Left lung (tissue), 10 donors: ENCODE measurements around the gene ZC3H12D. TPM values are rescaled to one million over a fixed set of nuclear protein-coding genes. Genes with fewer than 3 reads are reported as not detected.

Experiments
- ATAC-seq: fragments of 200-7000 bp; cut with Tn5 transposase; one replicate; pipeline ENCODE4 v1.9.1; 2020; ENCODE audit warnings: moderate library complexity
- DNase-seq, 4 donors: peaks; one replicate each; pipeline ENCODE4 v3.0.0-alpha.2; 2013 to 2020
- H3K27ac ChIP-seq, 2 donors: fragments of 200-600 bp; sonication (generic) in 1 of 2; one replicate each; pipeline versions ENCODE4 v1.5.0 to v1.8.0; 2020 to 2021
- H3K27me3 ChIP-seq, 2 donors: fragments of 200-600 bp; sonication (generic) in 1 of 2; one replicate each; pipeline versions ENCODE4 v1.5.0 to v1.8.0; 2020 to 2021
- H3K36me3 ChIP-seq, 2 donors: fragments of 200-600 bp; sonication (generic) in 1 of 2; one replicate each; pipeline versions ENCODE4 v1.5.0 to v1.8.0; 2020 to 2021
- H3K4me1 ChIP-seq, 2 donors: fragments of 200-600 bp; one replicate each; pipeline ENCODE4 v1.8.0; 2021
- H3K4me3 ChIP-seq, 2 donors: fragments of 200-600 bp; sonication (generic) in 1 of 2; one replicate each; pipeline versions ENCODE4 v1.5.0 to v1.8.0; 2020 to 2021; ENCODE audit warnings: mild to moderate bottlenecking in 1 of 2
- H3K9me3 ChIP-seq, 2 donors: fragments of 200-600 bp; sonication (generic) in 1 of 2; one replicate each; pipeline versions ENCODE4 v1.5.0 to v1.8.0; 2020 to 2021
- CTCF ChIP-seq, 2 donors: fragments of 200-600 bp; sonication (generic) in 1 of 2; IDR thresholded peaks; one replicate each; pipeline versions ENCODE4 v1.5.0 to v1.8.0; 2021; ENCODE audit warnings: antibody characterized with exemption in 2 of 2
- intact Hi-C, 2 donors: fragments of 100-400 bp; cut with DNase I; formaldehyde crosslinking; loops; one replicate each; pipeline versions ENCODE4 v1.11.2 to v1.14.2; 2022
- polyA plus RNA-seq, 6 donors: library from polyadenylated mRNA; unstranded; fragments of 120-200 nt; gene quantifications; one replicate each; pipeline ENCODE4 v1.2.1, GENCODE V29; 2013; ENCODE audit not compliant: insufficient read length in 6 of 6
- total RNA-seq, 2 donors: library from RNA; stranded (reverse); fragmentation: NEBNext Ultra II Directional; extraction: Animal tissue kit (Norgen Biotek cat#: 25700); gene quantifications; one replicate each; pipeline ENCODE4 v1.2.1, GENCODE V29; 2021
- donor health status: DM: no; HTN: yes; CAD: no.
- donor health status: DM: no; HTN: no; CAD: no.

ZC3H12D gene
- total and polyA plus RNA-seq, 8 donors = 0.45 to 4.1 (median 0.85) TPM

DNA sequence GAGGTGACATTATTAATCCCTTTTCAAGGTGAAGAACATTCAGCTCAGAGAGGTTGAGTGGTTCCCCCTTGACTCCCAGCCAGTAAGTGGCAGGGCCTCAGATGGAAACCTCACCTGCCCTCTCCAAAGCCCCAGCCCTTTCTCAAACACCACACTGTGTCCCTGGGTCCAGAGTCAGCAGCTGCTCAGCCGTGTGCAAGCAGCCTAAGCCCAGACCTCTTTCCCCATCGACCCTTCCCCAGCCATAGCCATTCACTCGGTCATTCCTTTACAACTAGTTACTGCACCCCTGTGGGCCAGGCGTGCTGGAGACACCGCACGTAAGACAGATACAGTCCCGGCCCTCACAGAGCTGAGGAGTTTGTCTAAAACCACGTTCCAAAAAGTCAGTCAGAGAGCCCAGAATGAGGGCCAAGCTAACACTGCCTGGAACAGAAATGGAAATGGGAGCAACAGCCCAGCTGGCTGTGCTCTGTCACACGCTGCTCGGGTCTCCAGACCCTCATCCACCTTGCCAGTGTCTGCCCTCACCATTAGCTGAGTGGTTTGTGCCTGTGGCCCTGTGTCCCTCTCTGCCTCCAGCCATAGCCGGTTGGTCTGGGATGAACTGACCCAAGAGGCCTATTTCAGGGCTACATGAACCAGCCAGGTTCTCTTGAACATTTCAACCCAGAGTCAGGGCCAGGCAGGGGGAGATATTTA is 29.6 kb downstream of the ZC3H12D start:
- ATAC-seq (peak; percentile 41), DNase-seq (peak in 1 of 4 donors; percentile 35)
- intact Hi-C loops = no loop called here
- Histone ChIP-seq H3K27me3 (peaks cover 6 to 20% of the 10 kb centered on the region in 2 donors), H3K27ac (peak overlapping the region; percentile 57 to 72), H3K36me3 (no peaks in the 10 kb centered on the region), H3K4me1 (peaks cover 20 to 38% of the 10 kb centered on the region in 2 donors), H3K4me3 (no peak overlapping the region), H3K9me3 (no peaks in the 10 kb centered on the region)
- no peak for TF ChIP-seq CTCF (IDR thresholded peaks at IDR 0.05)

- intact Hi-C loops = no loop called here
- peak; percentile 87 to 93 (median 91) for DNase-seq
- H3K27me3 ChIP-seq = peaks cover 6 to 22% of the 10 kb centered on the region in 2 donors
- H3K4me3 ChIP-seq = no peak overlapping the region
- no peaks in the 10 kb centered on the region for H3K36me3 ChIP-seq
- peak; percentile 87 for ATAC-seq
- peak overlapping the region; percentile 57 to 72 for H3K27ac ChIP-seq
- peaks cover 20 to 41% of the 10 kb centered on the region in 2 donors for H3K4me1 ChIP-seq
- no peaks in the 10 kb centered on the region for H3K9me3 ChIP-seq
- TF ChIP-seq CTCF (IDR thresholded peaks at IDR 0.05) = no peak
These were observed 30.4 kb downstream of the ZC3H12D start for GRCh38 chr6:149454346-149454848.

GRCh38 chr6:149453597-149454345 is 31.0 kb downstream of the ZC3H12D start:
- Histone ChIP-seq H3K27ac (peak overlapping the region; percentile 57 to 67), H3K9me3 (no peaks in the 10 kb centered on the region), H3K36me3 (no peaks in the 10 kb centered on the region), H3K27me3 (peaks cover 6 to 22% of the 10 kb centered on the region in 2 donors), H3K4me3 (no peak overlapping the region), H3K4me1 (peaks cover 20 to 41% of the 10 kb centered on the region in 2 donors)
- intact Hi-C loops = no loop called here
- ATAC-seq = no peak
- peak in 1 of 4 donors; percentile 32 for DNase-seq
- TF ChIP-seq CTCF (IDR thresholded peaks at IDR 0.05) = no peak

DNA sequence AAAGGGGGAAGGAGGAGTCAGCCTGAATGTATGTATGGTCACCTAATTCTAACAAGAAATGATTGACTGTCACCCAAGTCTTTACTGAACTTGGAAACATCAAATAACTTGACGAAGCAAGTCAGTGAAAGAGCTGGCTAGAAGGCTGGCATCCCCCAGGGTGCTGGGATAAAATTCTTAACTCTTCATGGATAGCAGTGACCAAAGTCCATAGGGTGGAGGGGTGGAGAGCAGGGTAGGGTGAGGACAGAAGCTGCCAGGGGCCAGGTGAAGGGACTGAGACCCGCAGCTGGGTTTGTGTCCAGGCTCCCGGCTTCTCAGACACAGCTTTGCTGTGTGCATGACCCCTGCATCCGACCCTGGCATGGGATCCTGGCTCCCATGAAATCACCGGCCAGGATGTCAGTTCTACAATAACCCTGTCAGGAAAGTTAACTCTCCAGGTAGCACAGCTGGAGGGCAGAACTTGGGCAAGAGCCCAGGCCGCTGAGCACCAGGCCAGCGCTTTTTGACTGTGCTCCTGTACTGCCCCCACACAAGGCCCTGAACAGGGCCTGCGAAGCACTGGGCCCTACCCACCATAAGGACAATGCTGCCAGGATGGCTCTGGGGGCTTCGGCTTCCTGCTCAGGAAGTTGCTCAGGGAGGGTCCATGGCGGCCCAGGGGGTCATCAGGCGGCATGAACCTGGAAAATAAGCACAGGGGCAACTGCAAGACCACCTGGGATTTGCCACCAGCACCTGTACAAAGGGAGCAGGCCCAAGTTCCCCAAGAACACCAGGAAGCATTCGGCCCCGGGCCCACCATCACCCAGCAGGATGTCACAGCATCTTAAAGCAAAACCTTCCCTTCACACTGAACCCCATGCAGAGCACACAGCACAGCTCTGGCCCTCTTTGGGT is 32.5 kb downstream of the ZC3H12D start:
- no peak for ATAC-seq
- TF ChIP-seq CTCF (IDR thresholded peaks at IDR 0.05) = no peak
- Histone ChIP-seq H3K4me3 (no peak overlapping the region), H3K4me1 (peaks cover 20 to 41% of the 10 kb centered on the region in 2 donors), H3K27ac (no peak overlapping the region), H3K9me3 (no peaks in the 10 kb centered on the region), H3K36me3 (no peaks in the 10 kb centered on the region), H3K27me3 (peaks cover 6 to 22% of the 10 kb centered on the region in 2 donors)
- DNase-seq = peak in 1 of 4 donors; percentile 21
- intact Hi-C loops = no loop called here
